Activated gamma-delta T cell (primary cell): ENCODE results near the gene ZBTB18.

Source experiments
- DNase-seq: peaks from one replicate; lab custom pipeline; 2025; lab: John Stamatoyannopoulos, UW

ZBTB18 gene

GRCh38 chr1:244088161-244088560 lies 37.1 kb downstream of the ZBTB18 start:
- DNase-seq = no peak

GRCh38 chr1:244089561-244089960 lies 38.5 kb downstream of the ZBTB18 start:
- DNase-seq = no peak

GRCh38 chr1:244090645-244091044 lies 39.6 kb downstream of the ZBTB18 start:
- no peak for DNase-seq

GRCh38 chr1:244092293-244092963 lies 41.3 kb downstream of the ZBTB18 start:
- no peak for DNase-seq

- DNase-seq = no peak
These were observed 42.0 kb downstream of the ZBTB18 start for GRCh38 chr1:244092964-244093638.

- DNase-seq = no peak
These were observed 43.9 kb downstream of the ZBTB18 start for GRCh38 chr1:244094880-244095528.

- no peak for DNase-seq
These were observed 44.4 kb downstream of the ZBTB18 start for GRCh38 chr1:244095529-244095911.

- DNase-seq = no peak
These were observed 45.1 kb downstream of the ZBTB18 start for GRCh38 chr1:244096066-244096610.

GRCh38 chr1:244096691-244097090 lies 45.6 kb downstream of the ZBTB18 start:
- no peak for DNase-seq

GRCh38 chr1:244097523-244098405 lies 46.7 kb downstream of the ZBTB18 start:
- no peak for DNase-seq

- DNase-seq = no peak
These were observed 48.3 kb downstream of the ZBTB18 start for GRCh38 chr1:244099258-244099930.

- DNase-seq = no peak
These were observed 49.2 kb downstream of the ZBTB18 start for GRCh38 chr1:244100276-244100675.

- no peak for DNase-seq
These were observed 49.8 kb downstream of the ZBTB18 start for GRCh38 chr1:244100704-244101453.

GRCh38 chr1:244102046-244102445 lies 51.0 kb downstream of the ZBTB18 start:
- no peak for DNase-seq

- DNase-seq = no peak
These were observed 51.4 kb downstream of the ZBTB18 start for GRCh38 chr1:244102468-244102867.

- no peak for DNase-seq
These were observed 53.4 kb downstream of the ZBTB18 start for GRCh38 chr1:244104309-244105060.

GRCh38 chr1:244106176-244106575 lies 55.1 kb downstream of the ZBTB18 start:
- no peak for DNase-seq
